H1 (cell line): ENCODE measurements around the gene GINS2. TPM values are rescaled to one million over a fixed set of nuclear protein-coding genes. Genes with fewer than 3 reads are reported as not detected.
A peak's percentile ranks its signal among the peaks of the same experiment; 100 is the strongest.

ENCODE experiments used
- CTCF ChIA-PET: fragments of 300-600 bp; sonication (Branson Sonifier 250); formaldehyde crosslinking; loops from one replicate; lab custom pipeline; 2021; ENCODE audit not compliant: partially characterized antibody; lab: Charles Lee
- POLR2A ChIA-PET: fragments of 300-600 bp; sonication (Branson Sonifier 250); formaldehyde crosslinking; loops from one replicate; lab custom pipeline; 2021; ENCODE audit warnings: inconsistent platforms; ENCODE audit not compliant: partially characterized antibody; lab: Charles Lee
- DNase-seq, 2 experiments: peaks; one replicate each; pipeline versions ENCODE4 v3.0.0 to v3.0.0-alpha.2; 2010 to 2022; ENCODE audit warnings: low spot score in 2 of 2, low read depth in 1 of 2, mixed read lengths in 1 of 2
- FAIRE-seq: peaks from 2 replicates; lab custom pipeline; 2011; peaks lifted over from hg19 to GRCh38; lab: Jason Lieb, UNC
- H2AFZ ChIP-seq: 2 replicates; pipeline ENCODE4 v1.8.1; 2012; ENCODE audit warnings: low read length, inconsistent platforms
- H2AK5ac ChIP-seq: 2 replicates; pipeline ENCODE4 v1.6.1; 2013; ENCODE audit warnings: low read depth, low read length
- H2BK120ac ChIP-seq: replicated peaks from 2 replicates; pipeline ENCODE3; 2013; ENCODE audit warnings: low read depth, low read length, inconsistent platforms
- H2BK12ac ChIP-seq: 2 replicates; pipeline ENCODE4 v1.6.1; 2013; ENCODE audit warnings: low read depth, low read length
- H2BK15ac ChIP-seq: 2 replicates; pipeline ENCODE4 v1.6.1; 2013; ENCODE audit warnings: low read length
- H2BK20ac ChIP-seq: 2 replicates; pipeline ENCODE4 v1.6.1; 2013; ENCODE audit warnings: low read length
- H2BK5ac ChIP-seq: 2 replicates; pipeline ENCODE4 v1.6.1; 2013; ENCODE audit warnings: low read depth, low read length
- H3K14ac ChIP-seq: 2 replicates; pipeline ENCODE4 v1.6.1; 2013; ENCODE audit warnings: inconsistent platforms; ENCODE audit not compliant: insufficient read length
- H3K18ac ChIP-seq: 2 replicates; pipeline ENCODE4 v1.6.1; 2013; ENCODE audit warnings: low read length; ENCODE audit errors: extremely low read depth
- H3K23ac ChIP-seq: 2 replicates; pipeline ENCODE4 v1.6.1; 2013; ENCODE audit warnings: inconsistent platforms; ENCODE audit not compliant: insufficient read length
- H3K23me2 ChIP-seq: 2 replicates; pipeline ENCODE4 v1.6.1; 2013; ENCODE audit warnings: low read depth, low read length
- H3K27ac ChIP-seq: 2 replicates; pipeline ENCODE4 v1.6.1; 2011; ENCODE audit warnings: low read depth, low read length, inconsistent platforms
- H3K27me3 ChIP-seq, 4 experiments: replicated peaks in 1 of 4; 1 replicate in 1 of 4; 2 replicates in 3 of 4; pipeline versions ENCODE4 v1.6.1 to v1.8.1; 2011 to 2013; ENCODE audit warnings: low read length in 3 of 4, mild to moderate bottlenecking in 3 of 4, inconsistent platforms in 2 of 4, mixed read lengths in 2 of 4, moderate library complexity in 1 of 4; ENCODE audit not compliant: control insufficient read depth in 3 of 4, insufficient read depth in 3 of 4; ENCODE audit errors: extremely low read depth in 1 of 4
- H3K36me3 ChIP-seq, 4 experiments: 2 replicates each; pipeline versions ENCODE4 v1.6.1 to v1.8.1; 2011 to 2013; ENCODE audit warnings: mild to moderate bottlenecking in 4 of 4, low read length in 3 of 4, moderate library complexity in 2 of 4, control low read depth in 1 of 4, inconsistent platforms in 1 of 4; ENCODE audit not compliant: insufficient read depth in 4 of 4, control insufficient read depth in 2 of 4
- H3K4ac ChIP-seq: replicated peaks from 2 replicates; pipeline ENCODE3; 2013; ENCODE audit warnings: low read length, low read depth, mixed read lengths, inconsistent platforms; ENCODE audit not compliant: insufficient read length
- H3K4me1 ChIP-seq, 4 experiments: replicated peaks in 1 of 4; 1 replicate in 1 of 4; 2 replicates in 3 of 4; pipeline versions ENCODE4 v1.6.1 to v1.8.1; 2011 to 2013; ENCODE audit warnings: low read length in 3 of 4, inconsistent platforms in 2 of 4, mixed read lengths in 1 of 4; ENCODE audit not compliant: insufficient read depth in 4 of 4, control insufficient read depth in 3 of 4
- H3K4me2 ChIP-seq, 2 experiments: 2 replicates each; pipeline versions ENCODE4 v1.6.1 to v1.8.1; 2011 to 2013; ENCODE audit warnings: low read depth in 2 of 2, low read length in 2 of 2, control low read depth in 1 of 2, inconsistent platforms in 1 of 2, mild to moderate bottlenecking in 1 of 2; ENCODE audit not compliant: insufficient read depth in 1 of 2
- H3K4me3 ChIP-seq, 4 experiments: fragments of 200-600, 300-600 bp in 1 of 4; sonication (generic), shearing (Covaris generic), sonication (Bioruptor Twin) in 1 of 4; 2 replicates each; pipeline versions ENCODE4 v1.5.1 to v1.8.1; 2011 to 2016; ENCODE audit warnings: low read length in 4 of 4, low read depth in 3 of 4, control low read depth in 2 of 4, inconsistent platforms in 2 of 4, mild to moderate bottlenecking in 2 of 4, mixed read lengths in 1 of 4, moderate library complexity in 1 of 4; ENCODE audit not compliant: insufficient read depth in 2 of 4; ENCODE audit errors: extremely low read depth in 1 of 4
- H3K56ac ChIP-seq: replicated peaks from 2 replicates; pipeline ENCODE3; 2013; ENCODE audit warnings: low read depth, mild to moderate bottlenecking, mixed read lengths, low read length, inconsistent platforms; ENCODE audit not compliant: insufficient read length
- H3K79me1 ChIP-seq: 2 replicates; pipeline ENCODE4 v1.6.1; 2013; ENCODE audit warnings: low read depth, low read length, control low read depth
- H3K79me2 ChIP-seq, 2 experiments: 2 replicates each; pipeline versions ENCODE4 v1.6.1 to v1.8.1; 2012 to 2013; ENCODE audit warnings: low read length in 2 of 2, mild to moderate bottlenecking in 2 of 2, inconsistent platforms in 1 of 2; ENCODE audit not compliant: insufficient read depth in 2 of 2, control insufficient read depth in 1 of 2
- H3K9ac ChIP-seq, 4 experiments: replicated peaks in 1 of 4; 1 replicate in 1 of 4; 2 replicates in 3 of 4; pipeline versions ENCODE4 v1.6.1 to v1.8.1; 2011 to 2013; ENCODE audit warnings: low read depth in 3 of 4, low read length in 3 of 4, control low read depth in 2 of 4, mild to moderate bottlenecking in 2 of 4, moderate library complexity in 2 of 4, inconsistent platforms in 1 of 4; ENCODE audit errors: extremely low read depth in 1 of 4
- H3K9me3 ChIP-seq, 2 experiments: 2 replicates each; pipeline versions ENCODE4 v1.6.1 to v1.8.1; 2012 to 2013; ENCODE audit warnings: mild to moderate bottlenecking in 2 of 2, moderate library complexity in 2 of 2, control low read depth in 1 of 2, inconsistent platforms in 1 of 2, low read depth in 1 of 2, low read length in 1 of 2, mixed read lengths in 1 of 2; ENCODE audit not compliant: insufficient read depth in 2 of 2
- H4K20me1 ChIP-seq, 2 experiments: replicated peaks in 1 of 2; 2 replicates each; pipeline versions ENCODE3 to v1.8.1; 2011 to 2013; ENCODE audit warnings: inconsistent platforms in 2 of 2, low read length in 2 of 2, mild to moderate bottlenecking in 1 of 2; ENCODE audit not compliant: insufficient read depth in 2 of 2, control insufficient read depth in 1 of 2
- H4K5ac ChIP-seq: 2 replicates; pipeline ENCODE4 v1.6.1; 2013; ENCODE audit warnings: low read length, low read depth, mixed read lengths, inconsistent platforms; ENCODE audit not compliant: insufficient read length
- H4K8ac ChIP-seq: 2 replicates; pipeline ENCODE4 v1.8.0; 2013; ENCODE audit warnings: mild to moderate bottlenecking, moderate library complexity, low read length, inconsistent platforms; ENCODE audit not compliant: insufficient read depth; ENCODE audit errors: extremely low read depth
- H4K91ac ChIP-seq: replicated peaks from 2 replicates; pipeline ENCODE3; 2013; ENCODE audit warnings: low read length, mixed read lengths, inconsistent platforms; ENCODE audit not compliant: insufficient read length
- CBX8 ChIP-seq: fragments of 300-800, 300-1000 bp; sonication (generic); IDR thresholded peaks from 2 replicates; pipeline ENCODE4 v1.7.1; 2016; ENCODE audit warnings: low read depth, low read length, borderline replicate concordance
- E2F6 ChIP-seq: IDR thresholded peaks from 2 replicates; pipeline ENCODE4 v1.6.1; 2012; ENCODE audit warnings: inconsistent platforms
- EZH2 ChIP-seq: fragments of 200-600 bp; sonication (generic); IDR thresholded peaks from 2 replicates; pipeline ENCODE4 v1.7.1; 2012; ENCODE audit warnings: low read depth, mild to moderate bottlenecking, moderate library complexity, low read length, inconsistent platforms; ENCODE audit not compliant: severe bottlenecking
- FOSL1 ChIP-seq: IDR thresholded peaks from 2 replicates; pipeline ENCODE4 v1.6.1; 2011; ENCODE audit warnings: mild to moderate bottlenecking, low read depth, low read length, moderate library complexity; ENCODE audit not compliant: insufficient read depth
- MAX ChIP-seq: IDR thresholded peaks from 2 replicates; pipeline ENCODE4 v1.6.1; 2012; ENCODE audit warnings: inconsistent platforms
- NANOG ChIP-seq: IDR thresholded peaks from 2 replicates; pipeline ENCODE4 v1.6.1; 2011; ENCODE audit warnings: low read length, low read depth, mild to moderate bottlenecking, inconsistent platforms; ENCODE audit not compliant: insufficient read depth, poor library complexity, severe bottlenecking
- NRF1 ChIP-seq: IDR thresholded peaks from 2 replicates; pipeline ENCODE4 v1.6.1; 2011; ENCODE audit warnings: mild to moderate bottlenecking, low read depth, low read length, improper control_type of control experiment
- POU5F1 ChIP-seq: IDR thresholded peaks from 2 replicates; pipeline ENCODE4 v1.6.1; 2011; ENCODE audit warnings: low read depth, mild to moderate bottlenecking, low read length, moderate library complexity
- RAD21 ChIP-seq, 2 experiments: IDR thresholded peaks in 1 of 2; conservative IDR thresholded peaks in 1 of 2; 2 replicates each; pipeline ENCODE4 v1.6.1; 2011; ENCODE audit warnings: low read depth in 2 of 2, low read length in 2 of 2, improper control_type of control experiment in 1 of 2, inconsistent platforms in 1 of 2, mild to moderate bottlenecking in 1 of 2, moderate library complexity in 1 of 2
- SIX5 ChIP-seq: IDR thresholded peaks from 2 replicates; pipeline ENCODE4 v1.6.1; 2011; ENCODE audit warnings: mild to moderate bottlenecking, low read depth, low read length
- USF2 ChIP-seq: IDR thresholded peaks from 2 replicates; pipeline ENCODE4 v1.6.1; 2011; ENCODE audit warnings: low read length, improper control_type of control experiment
- WGBS, 2 experiments: shearing (Covaris generic) in 1 of 2; methylation state at CpG; one replicate each; pipeline versions ENCODE4 v1.1.6 to v1.1.7; 2013 to 2015; ENCODE audit warnings: low lambda C conversion rate in 2 of 2, mixed read lengths in 2 of 2, inconsistent platforms in 1 of 2, low coverage in 1 of 2, missing lambda C conversion rate in 1 of 2; ENCODE audit not compliant: insufficient replicate concordance in 2 of 2, insufficient coverage in 1 of 2, insufficient read length in 1 of 2; ENCODE audit errors: extremely low coverage in 1 of 2, missing lambda C conversion rate in 1 of 2; 5-methylcytosine and 5-hydroxymethylcytosine counted together
- polyA plus RNA-seq, 7 experiments: library from polyadenylated mRNA; depleted of rRNA in 3 of 7; stranded (reverse) in 5 of 7; unstranded in 2 of 7; fragments of >200 nt in 5 of 7; fragments of 200-250 nt in 2 of 7; gene quantifications; 1 replicate in 5 of 7; 2 replicates in 1 of 7; 4 replicates in 1 of 7; pipeline versions ENCODE4 v1.2.1 to v1.2.3, GENCODE V29; 2011 to 2013; ENCODE audit warnings: missing spikeins in 2 of 7, mixed read lengths in 2 of 7
- total RNA-seq: library from RNA; stranded (reverse); fragmentation: NEBNext Ultra II Directional; extraction: Animal tissue kit (Norgen Biotek cat#: 25700); gene quantifications from 2 replicates; pipeline ENCODE4 v1.2.1, GENCODE V29; 2021

Gene GINS2
- total and polyA plus RNA-seq, 2 of the 8 experiments (the other 6 are each of a cell fraction or from before 2014, with no cell fraction given) = 29.4 to 59.1 TPM

GRCh38 chr16:85699628-85700027 lies 10.9 kb upstream of the GINS2 start:
- H4K5ac ChIP-seq = no peak overlapping the region
- H4K91ac ChIP-seq = no peak overlapping the region
- H2BK120ac ChIP-seq = no peak overlapping the region
- H3K36me3 ChIP-seq = no peaks in the 10 kb centered on the region
- H3K9ac ChIP-seq = no peak overlapping the region
- H3K79me1 ChIP-seq = no peaks in the 10 kb centered on the region
- no peak overlapping the region for H2BK20ac ChIP-seq
- no peak for FAIRE-seq
- H3K4me1 ChIP-seq = peaks cover 0 to 6% (median 2%) of the 10 kb centered on the region in 4 experiments; a peak in 3 of 7 replicates
- peak overlapping the region; percentile 50 for H3K4ac ChIP-seq
- H3K23me2 ChIP-seq = no peaks in the 10 kb centered on the region
- WGBS, 2 experiments = 91% methylated on average over 7 of the region's 7 CpGs; no CpG with 5 or more reads in 1 of the 2 experiments
- ChIA-PET POLR2A (interaction anchor here (0.8 to 2.5 kb wide), 4 partner anchors 11 to 86 kb away, joined by 3 to 12 read pairs (median 4); partner anchors contain the start of gene GINS2), CTCF (interaction anchor here (0.8 to 37.0 kb wide), 10 partner anchors 10 to 234 kb away, joined by 3 to 620 read pairs (median 6); partner anchors contain the start of gene GINS2)
- no peak overlapping the region for H3K14ac ChIP-seq
- peak overlapping the region; percentile 98 for H2BK15ac ChIP-seq
- no peaks in the 10 kb centered on the region for H4K20me1 ChIP-seq
- DNase-seq = no peak
- H3K4me3 ChIP-seq = no peak overlapping the region
- no peak overlapping the region for H4K8ac ChIP-seq
- no peak overlapping the region for H3K23ac ChIP-seq
- H3K27me3 ChIP-seq = no peaks in the 10 kb centered on the region
- no peak overlapping the region for H2BK5ac ChIP-seq
- H3K79me2 ChIP-seq = no peaks in the 10 kb centered on the region
- H3K56ac ChIP-seq = no peak overlapping the region
- H3K27ac ChIP-seq = no peak overlapping the region
- no peak overlapping the region for H2AFZ ChIP-seq
- no peak overlapping the region for H3K18ac ChIP-seq
- H3K9me3 ChIP-seq = no peaks in the 10 kb centered on the region
- no peak overlapping the region for H2BK12ac ChIP-seq
- H3K4me2 ChIP-seq = no peak overlapping the region
- H2AK5ac ChIP-seq = peak overlapping the region; percentile 95
- TF ChIP-seq USF2 = no peak
- TF ChIP-seq SIX5 = no peak
- peak; percentile 25; the same call in 1 of the 2 replicates for TF ChIP-seq MAX
- TF ChIP-seq E2F6 = peak; percentile 22; the same call in 1 of the 2 replicates
- no peak for TF ChIP-seq FOSL1
- no peak for TF ChIP-seq NANOG
- no peak for TF ChIP-seq RAD21 (IDR thresholded peaks at IDR 0.05 in 1 of 2, conservative IDR thresholded peaks at IDR 0.05 in 1 of 2; ENCODE audit: low read depth in 2 of 2, low read length in 2 of 2)
- TF ChIP-seq NRF1 = no peak
- TF ChIP-seq EZH2 = no peak
- TF ChIP-seq CBX8 = no peak
- TF ChIP-seq POU5F1 = no peak
